Prostate gland (tissue), 2 donors: ENCODE results near the gene TTC19. TPM values are rescaled to one million over a fixed set of nuclear protein-coding genes. Genes with fewer than 3 reads are reported as not detected.

ENCODE experiments used
- DNase-seq: peaks from one replicate; pipeline ENCODE4 v3.0.0-alpha.2; 2019; ENCODE audit warnings: low spot score
- H3K27ac ChIP-seq, 2 donors: fragments of 200-600 bp; sonication (generic); 2 replicates each; pipeline ENCODE4 v1.5.1; 2017 to 2019
- H3K27me3 ChIP-seq: fragments of 200-600 bp; sonication (generic); replicated peaks from 2 replicates; pipeline ENCODE4 v1.5.1; 2019; ENCODE audit not compliant: insufficient read depth
- H3K36me3 ChIP-seq, 2 donors: fragments of 200-600 bp; sonication (generic); 1 replicate in 1 of 2; 2 replicates in 1 of 2; pipeline versions ENCODE4 v1.5.1 to v1.8.1; 2017 to 2019
- H3K4me1 ChIP-seq: fragments of 200-600 bp; sonication (generic); replicated peaks from 2 replicates; pipeline ENCODE4 v1.5.1; 2019
- H3K4me3 ChIP-seq, 2 donors: fragments of 200-600 bp; sonication (generic); 2 replicates each; pipeline ENCODE4 v1.5.1; 2017 to 2019
- H3K9me3 ChIP-seq: fragments of 200-600 bp; sonication (generic); 2 replicates; pipeline ENCODE4 v1.5.1; 2017
- POLR2A ChIP-seq: fragments of 450-650 bp; IDR thresholded peaks from one replicate; pipeline ENCODE4 v1.6.1; 2016; ENCODE audit warnings: antibody characterized with exemption, mild to moderate bottlenecking
- POLR2AphosphoS5 ChIP-seq: sonication (generic); formaldehyde crosslinking; IDR thresholded peaks from one replicate; pipeline ENCODE4 v1.6.1; 2017; ENCODE audit warnings: antibody characterized with exemption
- WGBS: methylation state at CpG from one replicate; pipeline ENCODE4 v1.1.5; 2018; 5-methylcytosine and 5-hydroxymethylcytosine counted together
- intact Hi-C: fragments of 100-400 bp; cut with DNase I; formaldehyde crosslinking; loops from one replicate; pipeline ENCODE4 v1.14.2; 2022
- total RNA-seq, 2 donors: library from RNA; depleted of rRNA; stranded (reverse); fragments of >200 nt; gene quantifications; one replicate each; pipeline ENCODE4 v1.1.0, GENCODE V29; 2016
- TF ChIP-seq, protein P1 (sequence below), 4 experiments: fragments of 200-600 bp in 2 of 4; fragments of 450-650 bp in 2 of 4; sonication (generic) in 2 of 4; IDR thresholded peaks; 1 replicate in 3 of 4; 2 replicates in 1 of 4; pipeline ENCODE4 v1.5.1; 2016 to 2019; ENCODE audit warnings: antibody characterized with exemption in 4 of 4, mild to moderate bottlenecking in 2 of 4, moderate library complexity in 2 of 4

The TTC19 gene
- total RNA-seq, 2 donors from 2014 or later, result 87.9 to 100 TPM

DNA sequence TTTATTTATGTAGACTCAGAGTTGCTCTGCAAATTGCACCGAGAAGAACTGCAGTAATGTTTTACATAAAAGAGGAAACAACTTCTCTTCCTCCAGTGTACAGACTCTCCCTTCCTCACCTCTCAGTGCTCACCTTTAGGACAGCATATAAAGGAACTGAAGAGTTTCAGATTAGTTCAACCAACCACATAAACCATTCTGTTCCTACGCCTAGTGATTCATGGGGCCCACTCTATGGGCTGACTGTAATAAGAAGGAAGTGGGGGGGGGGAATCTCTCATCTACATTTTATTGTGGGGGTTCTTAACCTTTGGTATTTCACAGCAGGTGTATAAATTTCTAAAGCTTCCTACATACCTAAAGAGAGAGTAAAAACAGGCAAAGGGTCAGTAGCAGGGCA, 18.4 kb upstream of the TTC19 start:
- Histone ChIP-seq H3K36me3 (peaks cover 0 to 5% of the 10 kb centered on the region in 2 donors), H3K27me3 (no peaks in the 10 kb centered on the region), H3K4me1 (no peaks in the 10 kb centered on the region), H3K9me3 (no peaks in the 10 kb centered on the region), H3K4me3 (no peak overlapping the region), H3K27ac (no peak overlapping the region)
- DNase-seq, result no peak
- TF ChIP-seq POLR2A, result no peak
- TF ChIP-seq POLR2AphosphoS5, result no peak
- TF ChIP-seq, protein P1, sequence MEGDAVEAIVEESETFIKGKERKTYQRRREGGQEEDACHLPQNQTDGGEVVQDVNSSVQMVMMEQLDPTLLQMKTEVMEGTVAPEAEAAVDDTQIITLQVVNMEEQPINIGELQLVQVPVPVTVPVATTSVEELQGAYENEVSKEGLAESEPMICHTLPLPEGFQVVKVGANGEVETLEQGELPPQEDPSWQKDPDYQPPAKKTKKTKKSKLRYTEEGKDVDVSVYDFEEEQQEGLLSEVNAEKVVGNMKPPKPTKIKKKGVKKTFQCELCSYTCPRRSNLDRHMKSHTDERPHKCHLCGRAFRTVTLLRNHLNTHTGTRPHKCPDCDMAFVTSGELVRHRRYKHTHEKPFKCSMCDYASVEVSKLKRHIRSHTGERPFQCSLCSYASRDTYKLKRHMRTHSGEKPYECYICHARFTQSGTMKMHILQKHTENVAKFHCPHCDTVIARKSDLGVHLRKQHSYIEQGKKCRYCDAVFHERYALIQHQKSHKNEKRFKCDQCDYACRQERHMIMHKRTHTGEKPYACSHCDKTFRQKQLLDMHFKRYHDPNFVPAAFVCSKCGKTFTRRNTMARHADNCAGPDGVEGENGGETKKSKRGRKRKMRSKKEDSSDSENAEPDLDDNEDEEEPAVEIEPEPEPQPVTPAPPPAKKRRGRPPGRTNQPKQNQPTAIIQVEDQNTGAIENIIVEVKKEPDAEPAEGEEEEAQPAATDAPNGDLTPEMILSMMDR (IDR thresholded peaks at IDR 0.05), result no peak
- WGBS, result 45% methylated on average over 2 of the region's 2 CpGs
- intact Hi-C loops, result no loop called here

DNA sequence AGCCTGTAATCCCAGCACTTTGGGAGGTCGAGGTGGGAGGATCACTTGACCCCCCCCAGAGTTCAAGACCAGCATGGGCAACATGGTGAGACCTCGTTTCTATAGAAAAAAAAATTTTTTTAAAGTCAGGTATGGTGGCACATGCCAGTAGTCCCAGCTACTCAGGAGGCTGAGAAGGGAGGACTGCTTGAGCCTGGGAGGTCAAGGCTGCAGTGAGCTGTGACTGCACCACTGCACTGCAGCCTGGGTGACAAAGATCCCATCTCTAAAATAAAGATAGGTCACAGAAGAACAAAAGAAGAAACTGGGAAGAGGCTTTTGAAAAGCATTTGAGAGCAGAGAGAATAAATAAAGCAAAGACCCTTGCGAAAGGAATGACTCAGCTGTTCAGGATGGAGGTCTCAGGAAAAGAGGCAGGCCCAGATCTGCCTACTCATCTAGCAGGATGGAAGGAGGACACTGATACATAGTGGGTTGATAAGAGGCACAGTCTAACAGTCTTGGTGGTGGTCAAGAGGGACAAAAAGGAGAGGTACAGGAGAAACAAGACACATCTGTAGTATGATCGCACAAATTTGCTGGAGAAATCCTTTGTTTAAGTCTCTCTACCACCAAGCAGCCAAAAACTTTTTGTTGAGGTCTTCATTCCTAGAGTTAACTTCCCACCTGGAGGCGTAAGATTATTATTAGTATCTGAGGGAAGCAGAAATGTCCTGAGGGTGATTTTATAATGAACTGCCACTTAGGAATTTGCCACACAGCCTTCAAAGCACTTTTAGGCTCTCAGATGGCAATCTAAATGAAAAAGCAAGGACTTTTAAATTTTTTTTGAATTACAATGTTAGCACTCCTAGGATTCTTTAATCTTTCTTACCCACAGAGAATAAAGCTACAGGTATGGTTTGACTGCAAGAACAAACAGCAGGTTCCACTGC, 17.7 kb upstream of the TTC19 start:
- peaks cover 0 to 5% of the 10 kb centered on the region in 2 donors for H3K36me3 ChIP-seq

DNA sequence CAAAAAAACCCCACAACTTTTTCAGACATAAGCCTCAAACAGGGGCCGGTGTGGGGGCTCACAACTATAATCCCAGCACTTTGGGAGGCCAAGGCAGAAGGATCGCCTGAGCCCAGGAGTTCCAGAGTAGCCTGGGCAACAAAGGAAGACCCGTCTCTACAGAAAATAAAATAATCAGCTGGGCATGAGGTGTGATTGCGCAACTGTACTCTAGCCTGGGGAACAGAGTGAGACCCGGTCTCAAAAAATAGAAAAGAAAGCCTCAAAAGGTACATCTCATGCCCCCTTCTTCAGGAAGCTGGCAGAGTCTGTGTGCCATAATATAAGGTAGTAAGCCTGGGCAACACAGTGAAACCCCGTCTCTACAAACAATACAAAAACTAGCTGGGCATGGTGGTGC, 3.3 kb upstream of the TTC19 start:
- intact Hi-C loops, result no loop called here
- TF ChIP-seq POLR2AphosphoS5, result no peak
- no peak for TF ChIP-seq POLR2A
- TF ChIP-seq, protein P1 (IDR thresholded peaks at IDR 0.05), result no peak
- H3K4me1 ChIP-seq, result peaks cover 7% of the 10 kb centered on the region

More for the DNA sequence above, 17.7 kb upstream of the TTC19 start:
- intact Hi-C loops, result no loop called here
- no peaks in the 10 kb centered on the region for H3K9me3 ChIP-seq
- WGBS, result 86% methylated on average over 5 of the region's 5 CpGs
- no peak overlapping the region for H3K27ac ChIP-seq
- H3K4me3 ChIP-seq, result no peak overlapping the region
- H3K27me3 ChIP-seq, result no peaks in the 10 kb centered on the region
- TF ChIP-seq POLR2AphosphoS5 (no peak), POLR2A (no peak)
- TF ChIP-seq, protein P1 (IDR thresholded peaks at IDR 0.05), result no peak
- no peaks in the 10 kb centered on the region for H3K4me1 ChIP-seq
- DNase-seq, result no peak

DNA sequence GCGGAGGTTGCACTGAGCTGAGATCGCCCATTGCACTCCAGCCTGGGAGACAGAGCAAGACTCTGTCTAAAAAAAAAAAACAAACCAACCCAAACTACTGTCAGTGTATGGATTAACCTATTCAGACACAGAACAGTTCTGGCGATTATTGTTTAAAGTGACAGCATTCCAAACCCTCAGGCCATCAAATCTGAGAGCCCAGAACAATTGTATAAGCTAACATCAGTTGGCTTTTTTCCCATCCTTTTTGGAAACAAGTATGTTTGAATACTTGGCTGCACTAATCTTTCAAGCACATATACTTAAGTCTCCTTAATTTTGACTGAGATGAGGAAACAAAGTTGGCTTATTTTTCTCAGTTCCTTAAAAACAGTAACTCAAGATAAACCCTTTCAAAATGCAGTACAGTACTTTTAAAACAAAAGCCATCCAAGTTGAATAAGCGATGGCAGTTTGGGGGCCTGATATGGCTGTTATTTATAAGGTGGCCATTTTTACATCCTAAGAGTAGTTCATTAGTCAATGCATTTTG, 1.5 kb upstream of the TTC19 start:
- 71% methylated on average over 4 of the region's 4 CpGs for WGBS
- Histone ChIP-seq H3K27me3 (no peaks in the 10 kb centered on the region), H3K27ac (peak overlapping the region in 1 of 2 donors; percentile 97), H3K36me3 (peaks cover 0 to 8% of the 10 kb centered on the region in 2 donors), H3K9me3 (no peaks in the 10 kb centered on the region), H3K4me3 (no peak overlapping the region), H3K4me1 (peaks cover 7% of the 10 kb centered on the region)
- intact Hi-C loops, result loop anchor here (2.0 kb wide), 1 partner anchor 169 kb away; no protein-coding TSS in a partner anchor
- TF ChIP-seq POLR2A, result no peak
- TF ChIP-seq POLR2AphosphoS5, result no peak
- TF ChIP-seq, protein P1 (IDR thresholded peaks at IDR 0.05), result no peak
- no peak for DNase-seq

More for the DNA sequence above, 3.3 kb upstream of the TTC19 start:
- H3K27ac ChIP-seq, result no peak overlapping the region
- H3K4me3 ChIP-seq, result no peak overlapping the region
- H3K9me3 ChIP-seq, result no peaks in the 10 kb centered on the region
- H3K36me3 ChIP-seq, result no peaks in the 10 kb centered on the region
- WGBS, result 79% methylated on average over 6 of the region's 6 CpGs
- DNase-seq, result no peak
- no peaks in the 10 kb centered on the region for H3K27me3 ChIP-seq
